Effector CD4-positive, alpha-beta T cell (primary cell): ENCODE results near the gene TAGAP.
"Not testable (repeated sequence)": the region's sequence is repeated elsewhere in the genome, so short reads cannot be mapped to it uniquely, and the experiment has no call there.

Source experiments
- DNase-seq: peaks from one replicate; pipeline ENCODE4 v3.0.0-alpha.2; 2020

The TAGAP gene

GRCh38 chr6:159043251-159043650, 1.5 kb downstream of the TAGAP start:
- no peak for DNase-seq

GRCh38 chr6:159042826-159043181, 2.0 kb downstream of the TAGAP start:
- DNase-seq, result no peak

- DNase-seq, result peak; percentile 74
Observed at GRCh38 chr6:159042003-159042825, 2.6 kb downstream of the TAGAP start.

- DNase-seq, result no peak
Observed at GRCh38 chr6:159041181-159041580, 3.6 kb downstream of the TAGAP start.

- no peak for DNase-seq
Observed at GRCh38 chr6:159039885-159040258, 4.9 kb downstream of the TAGAP start.

GRCh38 chr6:159038914-159039884, 5.6 kb downstream of the TAGAP start:
- DNase-seq, result no peak

- DNase-seq, result not testable (repeated sequence)
Observed at GRCh38 chr6:159038318-159038717, 6.5 kb downstream of the TAGAP start.

- no peak for DNase-seq
Observed at GRCh38 chr6:159037756-159038290, 7.0 kb downstream of the TAGAP start.

GRCh38 chr6:159036673-159037072, 8.1 kb downstream of the TAGAP start:
- DNase-seq, result no peak

- DNase-seq, result no peak
Observed at GRCh38 chr6:159035891-159036290, 8.9 kb downstream of the TAGAP start.

- no peak for DNase-seq
Observed at GRCh38 chr6:159033160-159034049, 11.4 kb downstream of the TAGAP start.

GRCh38 chr6:159031846-159032245, 12.9 kb downstream of the TAGAP start:
- no peak for DNase-seq

GRCh38 chr6:159030168-159030567, 14.6 kb downstream of the TAGAP start:
- no peak for DNase-seq

GRCh38 chr6:159025224-159025623, 19.6 kb downstream of the TAGAP start:
- DNase-seq, result not testable (repeated sequence)

- DNase-seq, result no peak
Observed at GRCh38 chr6:159023893-159024292, 20.9 kb downstream of the TAGAP start.

GRCh38 chr6:159020011-159020410, 24.8 kb downstream of the TAGAP start:
- DNase-seq, result no peak

GRCh38 chr6:159017757-159018559, 26.8 kb downstream of the TAGAP start:
- no peak for DNase-seq

GRCh38 chr6:159014406-159014805, 30.4 kb downstream of the TAGAP start:
- no peak for DNase-seq

GRCh38 chr6:159013229-159013628, 31.6 kb downstream of the TAGAP start:
- DNase-seq, result no peak

GRCh38 chr6:159012201-159012600, 32.6 kb downstream of the TAGAP start:
- no peak for DNase-seq

- not testable (repeated sequence) for DNase-seq
Observed at GRCh38 chr6:159010037-159010612, 34.7 kb downstream of the TAGAP start.
